Uterus (tissue), 2 donors: ENCODE data around the gene KCNJ16.

Source experiments
- CTCF ChIP-seq, 4 experiments: fragments of 200-600 bp in 2 of 4; fragments of 450-650 bp in 2 of 4; sonication (generic) in 2 of 4; IDR thresholded peaks; one replicate each; pipeline ENCODE4 v1.5.1; 2016 to 2019; ENCODE audit warnings: antibody characterized with exemption in 4 of 4, mild to moderate bottlenecking in 2 of 4, moderate library complexity in 1 of 4
- POLR2A ChIP-seq, 2 donors: fragments of 450-650 bp; IDR thresholded peaks; one replicate each; pipeline ENCODE4 v1.6.1; 2016; ENCODE audit warnings: antibody characterized with exemption in 2 of 2, mild to moderate bottlenecking in 1 of 2, moderate library complexity in 1 of 2

DNA sequence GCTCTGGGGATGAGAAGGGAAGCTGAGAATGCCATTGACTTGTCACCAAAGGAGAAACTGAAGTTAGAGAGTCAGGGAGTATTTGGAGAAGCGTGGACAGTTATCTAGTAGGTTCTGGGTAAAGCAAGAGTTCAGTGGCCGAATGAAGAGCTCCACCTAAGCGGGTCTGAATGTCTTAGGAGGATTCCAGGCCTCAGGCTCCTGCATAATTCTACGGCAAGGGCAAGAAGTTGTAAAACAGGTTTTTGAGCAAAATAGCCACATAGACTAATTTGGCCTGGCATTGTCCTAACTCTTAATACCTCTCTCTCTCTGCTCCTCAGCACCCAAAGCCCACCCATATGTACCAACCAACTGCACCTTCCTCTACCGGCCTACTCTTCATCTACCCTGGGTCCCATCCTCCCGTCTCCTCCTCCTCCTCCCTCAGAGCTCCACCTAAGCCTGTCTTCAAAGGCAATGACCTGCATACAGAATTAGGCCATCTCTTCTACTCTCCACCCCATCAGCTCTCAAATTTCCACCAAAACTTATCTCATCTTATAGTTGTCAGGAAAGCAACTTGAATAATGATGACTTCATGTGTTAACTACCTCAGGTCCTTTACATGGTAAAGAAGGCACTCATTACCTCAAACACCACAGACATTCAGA, 52.3 kb downstream of the KCNJ16 start:
- no peak for TF ChIP-seq POLR2A (IDR thresholded peaks at IDR 0.05)
- TF ChIP-seq CTCF (IDR thresholded peaks at IDR 0.05): no peak
